GM15510 (cell line): ENCODE results near the gene CYP1B1.

Experiments used
- POLR2A ChIP-seq: IDR thresholded peaks from 3 replicates; pipeline ENCODE4 v1.6.1; 2011; ENCODE audit warnings: borderline replicate concordance; ENCODE audit not compliant: insufficient read length; ENCODE audit errors: extremely low read depth

Gene CYP1B1

GRCh38 chr2:38075507-38076151 is at the start of gene CYP1B1:
CYP1B1 (minus strand) TSS chr2:38076151; CDS start chr2:38075388, 763 bp downstream.
- TF ChIP-seq POLR2A: no peak

DNA sequence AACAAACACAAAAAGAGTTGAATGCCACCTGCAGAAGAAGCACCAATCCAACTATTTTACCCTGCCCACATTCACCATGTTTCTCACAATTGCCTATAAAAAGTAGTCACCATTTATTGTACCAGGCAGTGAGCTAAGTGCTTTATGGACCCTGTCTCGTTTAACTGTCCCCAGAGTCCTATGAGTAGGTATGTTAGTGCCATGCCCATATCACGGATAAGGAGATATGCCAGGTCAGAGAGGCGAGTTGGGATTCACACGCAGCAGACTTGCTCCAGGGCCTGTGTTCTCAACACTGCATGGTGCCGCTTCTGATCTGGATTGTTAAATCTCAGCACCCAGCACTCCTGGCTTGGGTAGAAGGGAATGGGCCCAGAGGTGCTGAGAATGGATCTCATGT is 49.1 kb upstream of the CYP1B1 start:
- no peak for TF ChIP-seq POLR2A

GRCh38 chr2:38123911-38124310 is 48.0 kb upstream of the CYP1B1 start:
- TF ChIP-seq POLR2A: no peak

DNA sequence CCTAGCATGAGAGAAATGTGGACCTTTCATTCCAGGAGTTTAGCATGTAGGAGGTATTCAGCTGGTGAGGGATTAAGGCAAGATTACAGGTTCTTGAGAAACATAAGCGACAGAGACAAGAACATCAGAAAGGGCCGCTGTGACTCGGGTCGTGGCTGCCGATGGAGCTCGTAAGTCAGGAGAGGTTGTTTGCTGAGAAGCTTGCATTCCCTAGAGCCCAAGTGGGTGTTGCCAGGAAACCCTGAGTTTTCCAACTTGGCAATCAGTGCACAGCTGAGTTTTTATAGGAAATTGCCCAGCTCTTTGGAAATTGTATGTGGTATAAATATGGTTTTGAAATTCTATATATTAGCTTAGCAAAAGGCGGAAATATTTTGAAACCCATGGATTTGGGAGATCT is 46.4 kb upstream of the CYP1B1 start:
- TF ChIP-seq POLR2A: no peak

GRCh38 chr2:38121481-38121880 is 45.5 kb upstream of the CYP1B1 start:
- TF ChIP-seq POLR2A: no peak

DNA sequence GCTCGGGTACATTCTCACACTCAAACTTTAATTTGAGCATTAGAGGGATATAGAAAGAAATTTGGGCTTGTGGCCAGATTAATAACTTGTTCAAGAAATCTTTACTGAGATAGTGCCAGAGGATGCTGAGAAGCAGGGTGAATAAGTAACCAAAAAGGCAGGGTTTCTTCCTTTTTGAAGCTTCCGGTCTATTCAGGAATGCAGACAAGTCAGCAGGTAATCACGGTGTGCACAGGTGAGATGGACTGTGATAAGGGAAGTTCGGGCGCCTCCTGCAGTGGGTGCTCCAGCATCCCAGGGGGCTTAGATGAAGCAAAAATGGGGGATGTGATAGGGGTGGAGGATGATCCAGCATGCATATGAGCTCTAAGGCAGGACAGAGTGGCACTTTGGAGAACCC is 44.9 kb upstream of the CYP1B1 start:
- no peak for TF ChIP-seq POLR2A

GRCh38 chr2:38120264-38120592 is 44.3 kb upstream of the CYP1B1 start:
- TF ChIP-seq POLR2A: no peak

DNA sequence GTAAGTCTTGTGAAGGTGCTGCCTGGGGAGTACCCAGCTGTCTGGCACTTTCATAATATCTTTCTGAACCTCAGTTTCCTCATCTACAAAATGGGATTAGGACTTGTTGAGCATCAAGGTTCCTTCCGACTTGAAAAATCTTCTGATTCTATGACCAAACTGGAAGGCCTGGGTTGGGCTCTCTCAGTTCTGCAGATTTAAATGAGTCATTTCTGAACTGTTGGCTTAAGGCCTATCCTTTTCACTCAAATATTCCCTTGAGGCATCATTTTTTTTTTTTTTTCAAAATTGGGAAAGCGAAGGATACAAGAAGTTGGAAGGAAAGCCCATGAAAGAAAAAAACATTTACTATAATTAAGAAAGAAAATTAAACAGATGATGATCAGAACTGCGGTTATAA is 40.8 kb upstream of the CYP1B1 start:
- no peak for TF ChIP-seq POLR2A

GRCh38 chr2:38115216-38116032 is 39.5 kb upstream of the CYP1B1 start:
- TF ChIP-seq POLR2A: no peak

GRCh38 chr2:38113981-38114708 is 38.2 kb upstream of the CYP1B1 start:
- no peak for TF ChIP-seq POLR2A

GRCh38 chr2:38113051-38113450 is 37.1 kb upstream of the CYP1B1 start:
- no peak for TF ChIP-seq POLR2A

GRCh38 chr2:38109732-38110181 is 33.8 kb upstream of the CYP1B1 start:
- no peak for TF ChIP-seq POLR2A

DNA sequence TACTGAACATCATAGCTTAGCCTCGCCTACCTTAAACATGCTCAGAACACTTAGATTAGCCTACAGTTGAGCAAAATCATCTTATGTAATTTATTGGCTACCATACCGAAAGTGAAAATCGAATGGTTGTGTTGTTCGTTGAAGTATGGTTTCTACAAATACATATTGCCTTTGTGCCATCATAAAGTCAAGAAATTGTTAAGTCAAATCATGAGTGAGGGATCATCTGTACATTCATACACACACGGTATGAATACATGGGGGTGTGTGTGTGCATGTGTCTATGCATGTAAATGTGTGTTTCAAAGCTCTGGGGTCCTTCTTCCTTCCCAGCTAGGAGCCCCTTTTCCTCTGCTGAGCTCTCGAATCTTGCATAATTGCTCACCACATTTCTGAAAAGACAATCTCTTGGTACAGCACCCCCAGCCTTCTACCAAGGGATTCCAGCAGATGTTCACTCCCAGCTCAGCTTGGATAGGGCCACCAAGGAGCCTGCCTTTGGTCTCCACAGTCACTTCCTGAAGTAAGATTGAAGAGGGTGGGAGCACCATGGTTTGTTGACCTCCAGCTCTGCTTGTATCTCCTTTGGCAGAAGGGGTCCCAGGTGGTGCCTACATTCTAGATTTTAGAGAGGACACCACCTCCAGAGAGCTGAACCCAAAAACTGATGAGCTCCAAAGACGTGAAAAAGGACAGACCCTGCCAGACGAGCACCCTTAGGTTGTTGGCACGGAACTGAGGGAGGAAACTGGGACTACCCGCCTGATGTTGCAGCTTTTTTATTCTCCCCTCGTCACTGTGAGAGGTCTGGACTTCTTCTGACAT is 33.2 kb upstream of the CYP1B1 start:
- no peak for TF ChIP-seq POLR2A

- no peak for TF ChIP-seq POLR2A
Observed at GRCh38 chr2:38107738-38108410, 31.9 kb upstream of the CYP1B1 start.
